HG03108 (cell line): Measurements from ENCODE around the gene DNAJC9.

Source experiments
- ATAC-seq: cut with Tn5 transposase; IDR thresholded peaks from one replicate; pipeline ENCODE4 v1.9.1; 2021; ENCODE audit warnings: moderate library complexity; ENCODE audit not compliant: unreplicated experiment

DNAJC9 gene

DNA sequence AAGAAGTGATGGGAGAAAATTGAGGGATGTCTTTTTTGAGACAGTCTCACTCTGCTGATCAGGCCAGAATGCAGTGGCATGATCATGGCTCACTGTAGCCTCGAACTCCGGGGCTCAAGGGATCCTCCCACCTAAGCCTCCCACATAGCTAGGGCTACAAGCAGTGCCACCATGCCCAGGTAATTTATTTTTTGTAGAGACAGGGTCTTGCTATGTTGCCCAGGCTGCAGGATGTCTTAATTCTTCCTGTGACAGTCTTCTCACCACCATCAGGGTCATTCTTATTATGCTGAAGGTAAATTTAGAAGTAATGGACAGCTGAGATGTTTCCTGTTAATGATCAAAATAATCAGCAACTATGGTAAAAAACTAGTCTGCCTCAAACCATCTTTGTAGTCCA is 7.1 kb downstream of the DNAJC9 start:
- ATAC-seq, result no peak

DNA sequence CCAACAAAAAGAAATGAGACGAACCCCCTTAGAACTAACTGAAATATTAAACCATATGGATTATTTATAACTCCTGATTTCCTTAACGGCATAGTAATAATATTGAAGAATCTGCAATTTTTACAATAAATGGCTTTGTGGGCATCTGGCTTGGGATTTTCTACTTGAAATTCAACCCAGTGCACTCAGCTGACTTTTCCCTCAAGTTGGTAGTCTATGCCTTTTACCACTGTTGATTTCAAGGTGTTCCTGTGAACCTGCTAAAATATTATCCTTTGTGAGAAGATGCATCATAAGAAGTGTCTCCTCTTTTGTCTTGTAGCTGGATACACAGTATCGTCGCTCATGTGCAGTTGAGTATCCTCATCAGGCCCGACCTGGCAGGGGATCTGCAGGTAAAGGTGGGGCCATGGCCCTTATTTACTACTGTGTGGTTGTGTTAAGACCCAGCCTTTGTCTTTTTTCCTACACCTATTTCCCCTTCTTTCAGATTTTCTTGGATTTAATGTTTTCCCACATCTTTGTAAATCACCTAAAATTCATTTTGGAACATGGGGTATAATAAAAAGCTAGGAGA is 8.0 kb downstream of the DNAJC9 start:
- no peak for ATAC-seq

DNA sequence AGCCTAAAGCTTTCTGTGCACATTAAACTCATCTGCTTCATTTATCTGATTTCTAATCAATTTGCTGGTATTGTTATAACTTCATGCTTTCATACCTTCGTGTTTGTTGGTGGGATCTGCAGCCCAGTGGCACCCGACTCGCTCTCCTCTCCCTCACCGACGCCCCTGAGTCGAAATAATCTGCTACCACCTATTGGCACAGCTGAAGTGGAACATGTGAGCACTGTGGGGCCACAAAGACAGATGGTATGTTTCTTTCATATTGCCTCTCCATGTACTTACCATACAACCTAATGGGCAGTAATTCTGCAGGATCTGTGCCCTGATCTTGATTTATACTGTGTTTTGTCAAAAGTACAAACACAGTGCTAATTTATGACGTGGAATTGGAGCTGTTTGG is 12.4 kb downstream of the DNAJC9 start:
- ATAC-seq, result no peak

DNA sequence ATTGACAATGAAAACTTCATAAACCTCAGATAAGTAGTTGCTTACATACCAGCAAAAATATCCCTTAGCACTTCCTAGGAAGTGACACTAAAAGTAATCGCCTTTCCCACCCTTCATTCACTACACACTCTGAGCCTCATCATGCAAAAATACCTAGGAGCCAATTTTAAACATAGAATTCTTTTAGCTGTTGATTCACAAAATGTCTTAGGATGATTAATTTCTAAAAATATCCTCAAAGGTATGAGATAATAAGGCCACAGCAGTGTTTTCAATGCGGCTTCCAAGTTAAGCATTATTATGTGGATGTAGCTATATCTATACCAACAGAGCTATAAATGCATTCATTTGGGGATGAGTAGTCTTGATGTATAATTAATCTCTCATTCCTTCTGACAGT is 13.2 kb downstream of the DNAJC9 start:
- no peak for ATAC-seq

DNA sequence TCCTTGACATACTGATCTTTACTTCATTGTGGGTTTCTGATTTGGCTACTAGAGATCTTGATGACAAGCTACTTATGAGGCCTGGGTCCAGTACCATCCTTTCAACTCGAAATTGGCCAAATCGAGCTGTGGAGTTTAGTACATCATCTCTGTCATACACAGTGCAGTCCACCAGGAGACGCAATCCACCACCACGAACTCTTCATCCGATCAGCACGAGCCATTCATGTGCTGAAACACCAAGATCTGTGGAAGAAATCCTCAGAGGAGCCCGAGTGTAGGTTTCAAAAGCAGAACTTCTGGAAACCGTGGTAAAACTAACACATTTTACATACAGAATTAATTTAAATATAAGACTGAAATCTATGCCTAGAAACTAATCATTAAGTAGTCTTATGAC is 14.2 kb downstream of the DNAJC9 start:
- no peak for ATAC-seq

DNA sequence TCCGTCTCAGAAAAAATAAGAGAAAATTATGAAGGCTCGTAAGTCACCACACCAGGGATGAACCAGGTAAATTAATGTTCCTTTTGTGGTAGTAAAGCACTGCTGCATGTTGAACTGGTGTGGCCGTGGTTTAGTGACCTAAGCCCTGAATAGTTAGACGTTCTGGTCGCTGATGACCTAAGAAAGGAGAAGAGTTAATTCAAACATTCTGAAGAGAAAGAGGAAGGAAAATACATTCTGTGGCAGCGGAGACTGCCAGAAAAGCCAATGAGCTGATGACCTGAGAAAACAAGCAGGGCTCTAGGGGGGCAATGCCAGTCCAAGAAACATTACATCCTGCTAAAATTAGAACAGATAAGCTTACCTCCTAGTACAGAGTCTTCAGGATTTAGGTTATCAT is 17.5 kb downstream of the DNAJC9 start:
- no peak for ATAC-seq

DNA sequence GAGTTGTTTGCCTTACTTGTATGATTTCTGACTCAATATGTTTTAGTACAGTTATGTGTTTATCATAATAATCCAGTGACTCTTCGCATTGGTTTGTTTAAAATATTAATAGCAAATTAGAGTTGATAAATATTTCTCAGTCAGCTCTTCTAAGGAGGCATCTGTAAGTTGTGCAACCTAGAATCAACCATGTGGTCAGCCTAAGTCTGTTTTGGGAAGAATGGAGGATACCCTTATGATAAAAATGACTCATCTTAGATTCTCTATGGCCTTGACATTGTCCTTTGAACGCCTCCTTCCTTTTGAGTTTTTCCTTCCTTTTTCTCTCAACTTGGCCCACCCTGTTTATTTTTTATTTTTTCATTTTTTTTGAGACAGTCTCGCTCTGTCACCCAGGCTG is 18.8 kb downstream of the DNAJC9 start:
- ATAC-seq, result no peak

DNA sequence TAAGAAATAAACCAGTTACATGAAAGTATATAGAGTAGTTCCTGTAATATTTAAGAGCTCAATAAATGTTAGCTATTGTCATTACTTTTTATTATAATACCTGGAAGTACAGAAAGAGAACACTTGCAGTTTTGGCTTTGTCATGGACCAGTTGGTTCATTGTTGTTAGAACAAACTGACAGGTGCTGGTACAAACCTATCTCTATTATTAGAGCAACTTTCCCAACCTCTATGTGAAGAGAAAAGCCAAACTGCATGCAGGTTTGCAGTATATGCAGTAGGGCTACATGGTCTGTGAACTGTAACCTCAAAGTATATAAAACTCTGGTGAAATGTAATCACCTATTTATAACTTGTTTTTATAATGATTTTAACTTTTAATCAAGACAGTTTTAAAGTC is 20.4 kb downstream of the DNAJC9 start:
- no peak for ATAC-seq

DNA sequence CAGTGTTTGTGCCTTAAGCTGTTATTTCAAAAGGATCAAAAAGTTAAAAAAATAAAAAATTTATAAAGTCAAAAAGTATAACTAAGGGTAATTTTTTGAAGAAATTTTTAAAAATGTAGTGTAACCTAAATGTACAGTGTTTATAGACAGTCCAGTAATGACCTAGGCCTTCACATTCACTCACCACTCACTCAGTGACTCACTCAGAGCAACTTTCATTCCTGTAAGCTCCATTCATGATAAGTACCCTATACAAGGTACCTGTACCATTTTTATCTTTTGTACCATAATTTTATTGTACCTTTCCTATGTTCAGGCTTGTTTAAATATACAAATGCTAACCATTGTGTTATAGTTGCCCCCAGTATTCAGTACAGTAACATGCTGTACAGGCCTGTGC is 21.5 kb downstream of the DNAJC9 start:
- no peak for ATAC-seq

DNA sequence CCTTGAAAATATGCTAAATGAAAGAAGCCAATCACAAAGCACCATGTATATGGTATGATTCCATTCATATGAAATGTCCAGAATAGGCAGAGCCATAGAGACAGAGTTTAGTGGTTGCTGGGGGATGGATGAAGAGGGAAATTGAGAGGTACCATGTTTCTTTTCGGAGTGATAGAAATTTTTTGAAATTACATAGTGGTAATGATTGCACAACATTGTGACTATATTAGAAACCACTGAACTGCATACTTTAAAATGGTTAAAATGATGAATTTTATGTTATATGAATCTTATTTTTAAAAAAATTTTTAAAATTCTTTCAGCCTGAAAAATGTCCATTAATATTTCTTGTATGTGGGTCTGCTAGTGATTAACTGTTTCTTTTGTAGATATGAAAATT is 26.1 kb downstream of the DNAJC9 start:
- no peak for ATAC-seq

DNA sequence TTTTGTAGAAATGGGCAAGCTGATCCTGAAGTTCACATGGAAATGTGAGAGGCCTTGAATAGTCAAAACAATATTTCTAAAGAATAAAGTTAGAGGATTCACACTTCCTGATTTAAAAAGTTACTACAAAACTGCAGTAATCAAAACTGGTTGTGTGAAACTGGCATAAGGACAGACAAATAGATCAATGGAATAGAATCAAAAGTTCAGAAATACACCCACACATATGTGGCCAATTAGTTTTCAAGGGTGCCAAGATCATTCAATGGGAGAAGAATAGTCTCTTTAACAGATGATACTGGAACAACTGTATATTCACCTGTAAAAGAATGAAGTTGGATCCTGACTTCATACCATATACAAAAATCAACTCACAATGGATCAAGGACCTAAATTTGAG is 27.7 kb downstream of the DNAJC9 start:
- no peak for ATAC-seq

DNA sequence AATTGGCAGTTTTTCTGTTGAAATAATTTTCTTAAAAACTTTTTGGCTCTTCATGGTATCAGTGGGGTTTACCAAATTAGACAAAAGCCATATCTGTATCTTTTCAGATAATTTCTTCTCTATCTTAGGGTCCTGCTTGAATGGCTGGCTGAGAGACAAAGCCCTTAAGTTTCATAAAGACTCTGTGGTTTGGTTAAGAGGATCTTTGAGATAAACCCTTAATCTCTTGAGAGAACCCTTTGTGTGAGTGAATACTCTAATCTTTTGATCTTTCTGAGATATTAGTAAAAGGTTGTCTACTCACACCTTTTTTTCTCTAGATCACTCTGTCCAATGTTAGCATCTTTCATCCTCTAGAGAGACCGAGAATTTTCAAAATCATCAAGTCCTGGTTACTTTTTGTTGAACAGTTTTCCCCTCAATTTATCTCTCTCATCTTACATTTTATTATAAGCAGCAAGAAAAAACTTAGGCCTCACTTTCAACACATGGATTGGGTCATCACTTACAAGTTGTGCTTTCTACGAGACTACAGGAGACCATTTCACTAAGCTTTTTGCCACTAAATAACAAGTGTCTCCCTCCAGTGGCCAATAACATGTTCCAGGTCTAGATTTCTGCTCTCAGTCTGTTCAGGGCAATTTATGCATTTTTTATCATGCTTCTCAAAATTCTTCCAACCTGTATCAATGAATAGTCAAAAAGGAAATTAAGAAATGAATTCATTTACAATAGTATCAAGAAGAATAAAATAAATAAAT is 28.4 kb downstream of the DNAJC9 start:
- no peak for ATAC-seq

DNA sequence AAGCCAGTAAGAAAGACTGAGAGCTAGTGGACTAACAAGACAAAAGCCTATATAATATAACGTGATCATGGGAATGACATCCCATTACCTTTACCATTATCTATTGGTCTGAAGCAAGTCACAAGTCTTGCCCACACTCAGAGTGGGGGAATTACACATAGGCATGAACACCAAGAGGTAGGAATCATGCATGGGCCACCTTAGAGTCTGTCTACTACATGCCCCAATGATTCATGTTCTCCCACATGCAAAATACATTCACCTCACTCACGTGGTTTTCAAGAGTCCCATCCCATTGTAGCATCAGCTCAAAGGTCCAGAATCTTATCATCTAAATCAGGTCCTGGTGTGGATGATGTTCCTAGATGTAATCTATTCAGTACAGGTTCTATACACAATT is 29.4 kb downstream of the DNAJC9 start:
- ATAC-seq, result no peak

DNA sequence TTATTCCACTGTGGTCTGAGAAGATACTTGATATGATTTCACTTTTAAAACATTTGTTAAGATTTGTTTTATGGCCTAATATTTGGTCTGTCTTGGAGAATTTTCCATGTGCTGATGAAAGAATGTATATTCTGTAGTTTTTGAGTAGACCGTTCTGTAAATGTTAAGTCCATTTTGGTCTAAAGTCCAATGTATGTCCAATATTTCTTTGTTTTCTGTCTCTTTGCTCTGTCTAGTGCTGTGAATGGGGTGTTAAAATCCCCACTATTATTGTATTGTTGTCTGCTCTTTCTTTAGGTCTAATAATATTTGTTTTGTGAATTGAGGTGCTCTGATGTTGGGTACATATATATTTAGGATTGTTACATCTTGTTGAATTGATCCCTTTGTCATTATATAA is 31.3 kb downstream of the DNAJC9 start:
- no peak for ATAC-seq

DNA sequence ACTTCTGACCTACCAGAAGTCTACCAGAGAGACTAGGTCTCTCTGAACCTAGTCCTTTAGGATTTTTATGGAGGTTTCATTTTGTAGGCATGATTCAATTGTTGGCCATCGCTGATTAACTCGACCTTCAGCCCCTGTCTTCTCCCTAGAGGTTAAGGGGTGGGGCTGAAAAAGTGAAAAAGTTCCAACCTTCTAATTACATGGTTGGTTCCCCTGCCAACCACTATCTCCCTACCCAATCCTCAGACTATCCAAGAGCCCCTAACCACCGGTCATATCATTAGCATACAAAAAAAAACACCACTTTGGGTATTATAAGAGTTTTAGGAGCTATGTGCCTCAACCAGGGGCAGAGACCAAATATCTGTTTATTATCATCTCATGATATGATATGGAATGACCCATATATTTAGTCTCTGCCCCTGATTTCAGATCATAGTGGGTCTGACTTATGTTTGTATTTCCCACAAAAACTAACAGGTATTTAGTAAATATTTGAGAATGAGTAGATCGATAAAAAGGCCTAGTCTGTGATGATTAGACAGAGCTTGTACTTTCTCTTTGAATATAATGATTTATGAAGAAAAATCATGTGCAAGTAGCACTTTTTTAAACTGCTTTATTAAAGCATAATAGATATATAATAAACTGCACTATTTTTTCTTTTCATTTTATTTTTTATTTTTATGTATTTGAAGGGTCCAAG is 35.8 kb downstream of the DNAJC9 start:
- no peak for ATAC-seq

DNA sequence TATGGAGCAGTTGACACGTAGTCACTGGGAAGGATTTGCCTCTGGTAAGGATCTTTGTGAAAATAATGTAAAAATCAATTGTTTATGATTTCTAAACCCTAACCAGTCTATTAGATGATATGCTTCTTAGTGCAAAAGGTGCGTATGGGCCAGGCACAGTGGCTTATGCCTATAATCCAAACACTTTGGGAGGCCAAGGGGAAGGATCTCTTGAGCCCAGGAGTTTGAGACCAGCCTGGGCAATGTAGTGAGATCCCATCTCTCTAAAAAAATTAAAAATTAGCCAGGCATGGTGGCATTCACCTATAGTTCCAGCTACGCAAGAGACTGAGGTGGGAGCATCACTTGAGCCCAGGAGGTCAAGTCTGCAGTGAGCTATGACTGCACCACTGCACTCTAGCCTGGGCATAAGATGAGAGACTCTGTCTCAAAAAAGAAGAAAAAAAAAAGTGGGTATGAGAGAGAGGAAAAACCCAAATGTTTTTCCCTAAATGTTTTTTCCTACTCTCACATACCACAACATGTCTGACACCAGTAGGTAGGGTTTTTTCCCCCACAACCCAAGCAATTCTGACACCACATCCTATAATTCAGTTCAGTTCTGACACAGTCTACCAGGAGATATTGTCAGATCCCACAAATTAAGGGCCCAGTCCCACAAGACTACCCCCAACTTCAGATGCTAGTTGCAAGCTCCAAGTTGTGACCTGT is 36.5 kb downstream of the DNAJC9 start:
- ATAC-seq, result no peak

DNA sequence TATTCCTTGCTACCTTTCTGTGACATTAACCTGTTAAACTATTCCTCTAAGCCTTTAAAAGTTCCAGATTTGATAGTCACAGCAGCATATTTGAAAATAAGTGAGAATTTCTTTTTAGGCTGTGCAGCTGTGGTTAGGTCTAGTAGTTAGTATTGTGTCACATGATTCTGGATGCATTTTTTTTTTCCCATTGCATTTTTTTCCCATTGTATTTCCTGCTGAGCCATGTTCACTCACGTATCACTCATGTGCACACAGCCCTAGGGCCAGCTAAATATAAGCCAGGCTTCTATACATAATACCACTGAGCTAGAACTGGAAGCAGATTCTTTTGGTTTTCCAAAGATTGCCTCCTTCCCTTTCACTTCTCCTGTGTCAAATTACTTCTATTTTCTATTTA is 37.4 kb downstream of the DNAJC9 start:
- ATAC-seq, result no peak

DNA sequence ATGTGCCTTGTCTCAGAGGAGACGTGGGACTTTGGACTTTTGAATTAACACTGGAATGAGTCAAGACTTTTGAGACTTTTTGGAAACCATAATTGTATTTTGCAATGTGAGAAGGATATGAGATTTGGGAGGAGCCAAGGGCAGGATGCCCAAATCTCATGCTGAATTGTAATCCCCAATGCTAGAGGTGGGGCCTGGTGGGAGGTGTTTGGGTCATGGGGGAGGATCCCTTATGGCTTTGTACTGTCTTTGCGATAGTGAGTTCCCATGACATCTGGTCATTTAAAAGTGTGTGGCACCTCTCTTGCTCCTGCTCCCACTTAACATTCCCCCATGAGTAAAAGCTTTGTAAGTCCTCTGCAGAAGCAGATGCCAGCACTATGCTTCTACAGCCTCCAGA is 39.2 kb downstream of the DNAJC9 start:
- ATAC-seq, result no peak

DNA sequence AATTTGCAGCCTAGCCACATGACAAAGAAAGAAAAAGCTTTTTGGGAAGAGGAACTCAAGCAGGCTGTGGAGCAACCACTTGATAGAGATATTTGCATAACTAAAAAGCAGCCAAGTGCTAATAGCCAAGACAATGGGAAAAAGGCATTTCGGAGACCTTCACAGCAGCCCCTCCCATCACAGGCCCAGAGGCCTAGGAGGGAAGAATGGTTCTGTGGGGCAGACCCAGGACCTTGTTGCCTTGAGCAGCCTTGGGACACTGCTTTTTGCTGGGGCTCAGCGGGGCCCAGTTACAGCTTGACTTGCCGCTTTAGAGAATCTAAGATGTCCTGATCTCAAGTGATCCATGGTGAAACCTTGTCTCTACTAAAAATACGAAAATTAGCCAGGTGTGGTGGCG is 40.7 kb downstream of the DNAJC9 start:
- no peak for ATAC-seq

DNA sequence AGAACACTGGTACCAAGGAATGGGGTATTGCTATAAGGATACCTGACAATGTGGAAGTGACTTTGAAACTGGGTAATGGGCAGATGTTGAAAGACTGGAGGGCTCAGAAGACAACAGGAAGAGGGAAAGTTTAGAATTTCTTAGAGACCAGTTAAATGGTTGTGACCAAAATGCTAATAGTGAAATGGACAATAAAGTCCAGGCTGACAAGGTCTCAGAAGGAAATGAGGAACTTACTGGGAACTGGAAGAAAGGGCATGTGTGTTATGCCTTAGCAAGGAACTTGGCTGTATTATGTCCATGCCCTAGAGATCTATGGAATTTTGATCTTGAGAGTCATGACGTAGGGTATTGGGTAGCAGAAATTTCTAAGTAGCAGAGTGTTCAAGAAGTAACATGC is 41.2 kb downstream of the DNAJC9 start:
- ATAC-seq, result no peak

DNA sequence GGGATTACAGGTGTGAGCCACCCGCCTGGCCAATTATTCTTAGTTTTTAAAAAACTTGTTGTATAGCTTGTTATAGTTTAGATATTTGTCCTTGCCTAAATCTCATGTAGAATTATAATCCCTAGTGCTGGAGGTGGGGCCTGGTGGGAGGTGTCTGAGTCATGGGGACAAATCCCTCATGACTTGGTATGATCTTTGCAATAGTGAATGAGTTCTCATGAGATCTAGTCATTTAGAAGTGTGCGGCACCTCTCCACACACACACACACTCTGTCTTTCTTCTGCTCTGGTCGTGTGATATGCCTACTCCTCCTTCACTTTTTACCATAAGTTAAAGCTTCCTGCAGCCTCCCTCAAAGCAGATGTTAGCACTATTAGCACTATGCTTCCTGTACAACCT is 42.0 kb downstream of the DNAJC9 start:
- no peak for ATAC-seq
